Endothelial cell of hepatic sinusoid (primary cell): Measurements from ENCODE around the gene FNDC3A.

ENCODE experiments used
- in situ Hi-C: cut with HindIII; loops from 2 replicates; pipeline ENCODE4 v1.10.0; 2017; ENCODE audit warnings: low sequenced_read_pairs

Gene FNDC3A

DNA sequence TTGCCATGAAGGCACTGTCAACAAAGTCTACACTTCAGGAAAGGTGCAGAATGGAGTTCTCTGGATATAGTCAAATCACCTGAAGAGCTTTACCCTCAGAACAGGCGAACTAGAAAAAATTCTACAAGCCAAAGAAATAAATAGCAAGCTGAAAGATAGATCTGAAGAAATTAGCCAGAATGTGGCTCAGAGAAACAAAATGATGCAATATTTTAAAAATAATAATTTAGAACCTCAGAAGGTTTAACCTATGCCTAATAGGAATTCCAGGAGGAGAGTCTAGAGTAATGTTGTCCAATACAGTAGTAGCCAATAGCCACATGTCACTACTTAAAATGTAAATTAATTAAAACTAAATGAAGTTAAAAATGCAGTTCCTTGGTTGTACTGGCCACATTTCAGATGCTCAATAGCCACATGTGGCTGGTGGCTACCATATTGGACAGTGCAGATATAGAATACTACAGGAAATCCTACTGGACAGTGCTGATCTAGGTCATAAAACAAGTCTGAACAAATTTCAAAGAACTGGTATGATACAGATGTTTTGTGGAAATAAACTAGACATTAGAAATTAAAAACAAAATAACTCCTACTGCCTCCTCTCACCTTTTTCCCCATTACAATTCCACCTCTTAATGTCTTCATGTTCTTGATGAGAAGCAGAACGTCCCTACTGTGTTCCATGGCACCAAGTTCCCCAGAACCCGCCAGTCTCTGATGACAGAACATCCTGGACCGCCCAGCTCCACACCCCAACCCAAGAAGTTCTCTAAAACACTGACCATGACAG is 271.3 kb downstream of the FNDC3A start:
- in situ Hi-C loops: no loop called here

DNA sequence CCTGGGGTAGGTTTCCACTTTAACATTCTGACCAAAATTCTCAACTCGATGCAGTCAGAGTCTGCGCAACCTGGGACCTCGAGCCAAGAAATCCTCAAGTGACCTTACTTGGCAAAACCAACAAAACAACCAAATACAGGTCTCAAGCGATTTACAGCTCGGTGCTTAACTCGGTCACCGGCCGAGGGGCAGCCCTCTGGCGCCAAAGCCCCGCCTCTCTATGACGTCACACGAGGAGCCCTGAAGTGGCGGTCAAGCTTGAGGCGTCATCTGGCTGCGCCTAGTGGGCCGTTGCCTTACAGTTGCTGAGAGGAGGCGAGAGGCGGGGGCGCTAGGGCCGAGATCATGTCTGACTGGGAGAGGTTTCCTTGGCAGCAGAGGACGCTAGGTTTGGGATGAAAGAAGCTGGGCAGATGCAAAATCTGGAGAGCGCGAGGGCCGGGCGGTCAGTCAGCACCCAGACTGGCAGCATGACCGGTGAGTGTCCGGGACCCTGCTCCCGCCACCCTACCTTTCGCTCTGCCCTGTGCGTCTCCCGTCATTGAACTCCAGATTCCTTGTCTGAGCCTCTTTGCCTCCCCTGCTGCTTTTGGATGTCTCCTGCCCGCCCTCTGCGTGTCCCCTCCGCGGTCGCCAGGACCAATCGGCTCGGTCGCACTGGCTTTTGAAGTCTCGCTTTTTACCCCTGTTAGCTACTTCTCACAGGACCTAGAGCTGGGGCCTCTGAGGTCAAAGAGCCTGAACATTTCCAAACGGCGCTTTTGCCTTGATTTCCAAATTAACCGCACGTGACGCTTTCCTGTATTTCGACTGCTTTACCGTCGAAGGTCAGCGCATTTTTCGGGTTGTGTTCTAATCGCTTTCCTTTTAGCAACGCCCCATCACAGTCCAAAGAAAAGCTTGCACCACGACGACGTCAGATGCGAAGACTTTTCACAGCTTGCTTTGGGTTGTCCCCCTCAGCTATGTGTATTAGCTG is 272.2 kb downstream of the FNDC3A start, which contains the start of gene CDADC1:
Gene CDADC1 (plus strand): TSS at position 283 of the 979 bp plus-strand sequence. CDS start 113 bp downstream, at position 396.
- in situ Hi-C loops: no loop called here

DNA sequence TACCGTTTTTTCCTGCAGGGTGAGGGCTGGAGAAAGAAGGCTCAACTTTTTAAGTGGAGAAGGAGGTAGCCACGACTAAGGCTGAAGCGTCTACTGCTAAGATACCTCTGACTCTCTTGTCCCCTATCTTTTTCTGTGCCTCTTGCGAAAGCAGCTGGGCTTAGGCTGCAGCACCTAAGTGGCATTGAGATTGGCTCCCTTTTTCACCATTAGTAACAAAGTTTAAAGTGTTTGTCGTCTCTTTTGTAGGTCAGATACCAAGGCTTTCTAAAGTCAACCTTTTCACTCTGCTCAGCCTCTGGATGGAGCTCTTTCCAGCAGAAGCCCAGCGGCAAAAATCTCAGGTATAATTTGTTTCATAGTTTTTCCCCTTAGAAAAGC is 272.9 kb downstream of the FNDC3A start:
- in situ Hi-C loops: no loop called here

DNA sequence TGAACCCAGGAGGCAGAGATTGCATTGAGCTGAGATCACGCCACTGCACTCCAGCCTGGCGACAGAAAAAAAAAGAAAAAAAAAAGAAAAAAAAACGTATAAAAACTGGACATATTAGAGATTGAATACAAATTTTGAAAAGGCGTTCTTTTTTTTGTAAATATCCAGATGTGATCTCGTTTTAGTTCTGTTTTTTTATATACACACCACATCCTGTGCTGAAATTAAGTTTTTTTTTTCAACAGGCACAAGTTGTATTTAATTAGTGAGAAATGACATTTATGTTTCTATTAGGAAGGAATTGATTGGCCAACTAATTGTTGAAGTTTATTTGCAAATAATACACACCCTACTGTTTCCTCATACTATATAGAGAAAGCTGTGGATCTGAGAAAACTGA is 275.6 kb downstream of the FNDC3A start:
- in situ Hi-C loops: no loop called here

DNA sequence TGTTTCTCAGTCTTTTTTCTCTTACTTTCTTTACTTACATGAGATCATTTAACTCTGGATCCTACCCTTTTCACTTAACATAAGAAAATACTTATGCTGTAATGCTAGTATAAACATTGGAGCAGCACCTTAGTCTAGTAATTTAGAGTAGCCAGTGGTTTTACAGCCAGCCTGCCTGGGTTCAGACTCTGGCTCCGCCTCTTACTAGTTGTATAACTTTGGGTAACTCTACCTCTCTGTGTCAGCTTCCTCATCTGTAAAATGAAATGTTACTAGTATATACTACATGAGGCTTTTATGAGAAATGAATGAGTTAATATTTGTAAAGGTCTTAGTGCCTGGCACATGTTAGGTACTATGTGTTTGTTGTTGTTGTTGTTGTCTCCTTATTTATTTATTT is 277.6 kb downstream of the FNDC3A start:
- in situ Hi-C loops: no loop called here

DNA sequence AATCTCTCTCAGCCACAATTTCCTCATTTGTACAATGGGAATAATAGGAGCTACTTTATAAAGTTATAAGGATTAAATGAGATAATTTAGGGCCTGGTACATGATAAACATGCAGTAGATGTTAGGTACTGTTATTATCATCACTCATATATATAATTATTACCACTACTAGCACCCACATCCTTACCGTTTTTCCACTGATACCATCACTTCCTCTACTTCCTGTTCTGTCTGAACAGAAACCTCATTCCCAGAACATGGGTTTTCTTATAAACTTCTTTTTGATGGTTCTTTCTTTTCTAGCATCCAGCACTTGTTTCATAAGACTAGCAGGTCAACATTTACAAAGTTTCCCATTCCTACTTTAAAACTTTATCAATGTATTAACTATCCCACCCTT is 278.3 kb downstream of the FNDC3A start:
- in situ Hi-C loops: no loop called here

DNA sequence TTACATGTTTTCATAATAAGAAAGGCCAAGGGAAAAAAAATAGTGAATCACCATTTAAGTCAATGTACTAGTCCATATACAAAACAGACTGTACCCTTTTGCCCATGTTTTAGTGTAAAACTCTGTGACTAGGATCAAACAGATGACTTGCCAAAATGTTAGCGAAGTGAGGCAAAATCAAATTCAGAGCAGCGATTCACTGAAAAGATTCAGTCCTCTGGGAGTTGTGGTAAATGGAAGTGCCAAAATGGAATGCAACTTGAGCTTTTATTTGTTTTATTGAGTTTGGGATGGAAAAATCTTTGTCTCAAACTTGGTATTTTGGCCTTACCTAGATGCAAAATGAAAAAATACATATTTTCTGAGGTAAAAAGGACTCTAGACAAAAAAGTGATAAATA is 281.1 kb downstream of the FNDC3A start:
- in situ Hi-C loops: no loop called here

DNA sequence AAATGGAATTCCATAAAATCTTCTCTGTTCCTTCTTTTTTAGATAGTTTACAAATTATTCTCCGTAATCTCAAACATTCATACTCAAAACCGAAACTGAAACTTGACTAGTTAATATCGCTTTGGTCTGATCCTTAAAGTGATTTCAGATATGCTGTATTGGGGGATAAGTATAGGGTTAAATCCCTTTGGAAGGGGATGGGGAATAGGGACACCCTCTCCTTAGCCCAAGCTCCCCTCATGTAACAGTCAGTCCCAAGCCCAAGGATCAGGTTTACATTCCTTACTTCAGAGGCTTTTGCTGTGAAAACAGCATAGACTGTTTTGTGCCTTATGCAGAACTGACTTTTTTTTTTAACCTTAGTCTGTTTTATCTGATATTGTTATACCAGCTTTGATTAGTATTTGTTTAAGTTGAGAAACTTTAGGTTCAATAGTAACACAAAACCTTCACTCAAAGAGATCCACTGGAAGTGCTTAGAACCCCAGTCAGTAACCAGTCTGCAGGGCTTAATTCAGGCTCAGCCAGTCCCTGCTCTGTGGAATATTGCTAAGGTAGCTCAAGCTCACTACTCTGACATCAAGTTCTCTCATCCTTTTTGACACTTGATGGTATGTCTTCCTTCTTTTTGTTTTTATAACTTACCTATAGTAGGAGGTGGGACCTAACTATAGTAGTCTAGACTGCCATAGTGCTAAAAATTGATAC is 282.5 kb downstream of the FNDC3A start:
- in situ Hi-C loops: no loop called here
